Common myeloid progenitor, CD34-positive (primary cell): ENCODE results near the gene CCDC12.

Experiments used
- CTCF ChIA-PET: fragments of 350-600 bp; sonication (Branson Sonifier 250); formaldehyde crosslinking; loops from one replicate; lab custom pipeline; 2021; ENCODE audit warnings: antibody characterized with exemption; lab: Charles Lee
- POLR2A ChIA-PET: fragments of 350-600 bp; sonication (Branson Sonifier 250); formaldehyde crosslinking; loops from one replicate; lab custom pipeline; 2021; ENCODE audit warnings: antibody characterized with exemption; lab: Charles Lee
- DNase-seq, 3 donors: peaks; one replicate each; pipeline versions ENCODE4 v3.0.0 to v3.0.0-alpha.2; 2013
- H3K27ac ChIP-seq, 2 experiments: 1 replicate in 1 of 2; 2 replicates in 1 of 2; pipeline ENCODE4 v1.7.0; 2013; ENCODE audit warnings: inconsistent platforms in 2 of 2, low read length in 2 of 2, mild to moderate bottlenecking in 2 of 2, low read depth in 1 of 2, moderate library complexity in 1 of 2; ENCODE audit not compliant: severe bottlenecking in 2 of 2, insufficient read depth in 1 of 2, poor library complexity in 1 of 2
- H3K27me3 ChIP-seq, 5 experiments: replicated peaks in 2 of 5; 1 replicate in 3 of 5; 2 replicates in 2 of 5; pipeline versions ENCODE4 v1.6.1 to v1.7.0; 2013; ENCODE audit warnings: low read length in 4 of 5, mild to moderate bottlenecking in 2 of 5, moderate library complexity in 2 of 5, inconsistent platforms in 1 of 5; ENCODE audit not compliant: insufficient read depth in 5 of 5, control insufficient read depth in 4 of 5
- H3K36me3 ChIP-seq, 4 experiments: 1 replicate in 2 of 4; 2 replicates in 2 of 4; pipeline versions ENCODE4 v1.6.1 to v1.7.0; 2013; ENCODE audit warnings: low read length in 3 of 4, control low read depth in 1 of 4, mild to moderate bottlenecking in 1 of 4; ENCODE audit not compliant: control insufficient read depth in 4 of 4, insufficient read depth in 4 of 4
- H3K4me1 ChIP-seq, 4 experiments: 1 replicate in 3 of 4; 2 replicates in 1 of 4; pipeline versions ENCODE4 v1.6.1 to v1.7.1; 2013; ENCODE audit warnings: low read length in 3 of 4, mild to moderate bottlenecking in 3 of 4, control low read depth in 1 of 4, inconsistent platforms in 1 of 4, moderate library complexity in 1 of 4; ENCODE audit not compliant: control insufficient read depth in 4 of 4, insufficient read depth in 4 of 4; ENCODE audit errors: control extremely low read depth in 1 of 4
- H3K4me3 ChIP-seq, 7 experiments: 1 replicate in 4 of 7; 2 replicates in 3 of 7; pipeline versions ENCODE4 v1.5.1 to v1.7.0; 2013; ENCODE audit warnings: mild to moderate bottlenecking in 7 of 7, low read length in 6 of 7, moderate library complexity in 6 of 7, inconsistent platforms in 2 of 7, low read depth in 2 of 7, control low read depth in 1 of 7; ENCODE audit not compliant: insufficient read depth in 4 of 7, control insufficient read depth in 1 of 7; ENCODE audit errors: extremely low read depth in 1 of 7
- H3K9me3 ChIP-seq, 5 experiments: 1 replicate in 4 of 5; 2 replicates in 1 of 5; pipeline versions ENCODE4 v1.6.1 to v1.7.1; 2013; ENCODE audit warnings: low read length in 4 of 5, mild to moderate bottlenecking in 2 of 5, inconsistent platforms in 1 of 5, low read depth in 1 of 5, moderate library complexity in 1 of 5; ENCODE audit not compliant: control insufficient read depth in 4 of 5, insufficient read depth in 2 of 5; ENCODE audit errors: control extremely low read depth in 1 of 5
- WGBS: methylation state at CpG from one replicate; pipeline ENCODE4 v1.1.5; 2013; ENCODE audit not compliant: insufficient coverage; 5-methylcytosine and 5-hydroxymethylcytosine counted together

The CCDC12 gene

GRCh38 chr3:46947981-46948791 lies 28.4 kb downstream of the CCDC12 start:
- Histone ChIP-seq H3K36me3 (peaks cover 2 to 48% (median 7%) of the 10 kb centered on the region in 4 experiments), H3K4me1 (peaks cover 21 to 61% (median 55%) of the 10 kb centered on the region in 4 experiments)
- DNase-seq: peak in 2 of 3 donors; percentile 63 to 72

GRCh38 chr3:46947546-46947901 lies 29.0 kb downstream of the CCDC12 start:
- CTCF ChIA-PET: interaction anchor here (0.9 to 4.0 kb wide), 14 partner anchors 9 to 58 kb away, joined by 3 to 17 read pairs (median 4); no protein-coding TSS in a partner anchor
- Histone ChIP-seq H3K27me3 (no peaks in the 10 kb centered on the region), H3K4me3 (peak overlapping the region in 2 of 7 experiments; percentile 26 to 31), H3K4me1 (peaks cover 15 to 54% (median 49%) of the 10 kb centered on the region in 4 experiments), H3K27ac (peak overlapping the region in 1 of 2 experiments; percentile 68), H3K9me3 (no peaks in the 10 kb centered on the region), H3K36me3 (peaks cover 2 to 53% (median 8%) of the 10 kb centered on the region in 4 experiments)
- 73% methylated on average over 3 of the region's 4 CpGs for WGBS
- POLR2A ChIA-PET: interaction anchor here (1.1 kb wide), 1 partner anchor 45 kb away, joined by 4 read pairs; no protein-coding TSS in a partner anchor
- no peak for DNase-seq

More at GRCh38 chr3:46947981-46948791, 28.4 kb downstream of the CCDC12 start:
- Histone ChIP-seq H3K9me3 (no peaks in the 10 kb centered on the region), H3K27ac (peak overlapping the region in 1 of 2 experiments; percentile 68), H3K27me3 (no peaks in the 10 kb centered on the region), H3K4me3 (peak overlapping the region in 2 of 7 experiments; percentile 26 to 31)
- CTCF ChIA-PET: interaction anchor here (0.9 to 4.0 kb wide), 9 partner anchors 8 to 50 kb away, joined by 3 to 17 read pairs (median 4); no protein-coding TSS in a partner anchor
- POLR2A ChIA-PET: interaction anchor here (1.1 kb wide), 1 partner anchor 44 kb away, joined by 4 read pairs; no protein-coding TSS in a partner anchor
- WGBS: 67% methylated on average over 17 of the region's 19 CpGs

- CTCF ChIA-PET: interaction anchor here (0.9 to 4.0 kb wide), 13 partner anchors 8 to 58 kb away, joined by 3 to 17 read pairs (median 4); no protein-coding TSS in a partner anchor
- 14% methylated on average over 7 of the region's 7 CpGs for WGBS
- H3K27me3 ChIP-seq: no peaks in the 10 kb centered on the region
- DNase-seq: peak; percentile 67 to 87 (median 79)
- peak overlapping the region in 1 of 2 experiments; percentile 68 for H3K27ac ChIP-seq
- POLR2A ChIA-PET: interaction anchor here (1.1 kb wide), 1 partner anchor 45 kb away, joined by 4 read pairs; no protein-coding TSS in a partner anchor
- peaks cover 2 to 56% (median 11%) of the 10 kb centered on the region in 4 experiments for H3K36me3 ChIP-seq
- peak overlapping the region in 2 of 7 experiments; percentile 26 to 31 for H3K4me3 ChIP-seq
- no peaks in the 10 kb centered on the region for H3K9me3 ChIP-seq
- H3K4me1 ChIP-seq: peaks cover 11 to 49% (median 44%) of the 10 kb centered on the region in 4 experiments
Observed at GRCh38 chr3:46946856-46947545, 29.5 kb downstream of the CCDC12 start.

GRCh38 chr3:46946416-46946815 lies 30.1 kb downstream of the CCDC12 start:
- Histone ChIP-seq H3K4me3 (no peak overlapping the region), H3K27me3 (no peaks in the 10 kb centered on the region), H3K36me3 (peaks cover 2 to 60% (median 14%) of the 10 kb centered on the region in 4 experiments), H3K4me1 (peaks cover 8 to 46% (median 41%) of the 10 kb centered on the region in 4 experiments), H3K27ac (no peak overlapping the region), H3K9me3 (no peaks in the 10 kb centered on the region)
- no peak for DNase-seq
- 92% methylated on average over 2 of the region's 6 CpGs for WGBS
- ChIA-PET POLR2A (no interaction called here), CTCF (interaction anchor here (0.9 to 4.0 kb wide), 11 partner anchors 7 to 59 kb away, joined by 3 to 17 read pairs (median 7); no protein-coding TSS in a partner anchor)

- Histone ChIP-seq H3K36me3 (peaks cover 2 to 79% (median 22%) of the 10 kb centered on the region in 4 experiments), H3K4me3 (no peak overlapping the region), H3K27ac (no peak overlapping the region), H3K9me3 (no peaks in the 10 kb centered on the region), H3K27me3 (no peaks in the 10 kb centered on the region), H3K4me1 (peaks cover 8 to 42% (median 37%) of the 10 kb centered on the region in 4 experiments)
- ChIA-PET POLR2A (no interaction called here), CTCF (interaction anchor here (1.1 to 1.7 kb wide), 2 partner anchors 8 to 15 kb away, joined by 3 to 7 read pairs; no protein-coding TSS in a partner anchor)
- over 99% methylated on average over 8 of the region's 8 CpGs for WGBS
- DNase-seq: no peak
Observed at GRCh38 chr3:46944191-46944590, 32.4 kb downstream of the CCDC12 start.

- Histone ChIP-seq H3K27me3 (no peaks in the 10 kb centered on the region), H3K36me3 (peaks cover 2 to 86% (median 27%) of the 10 kb centered on the region in 4 experiments), H3K27ac (no peak overlapping the region), H3K9me3 (no peaks in the 10 kb centered on the region), H3K4me1 (peaks cover 6 to 36% (median 31%) of the 10 kb centered on the region in 4 experiments), H3K4me3 (no peak overlapping the region)
- POLR2A ChIA-PET: no interaction called here
- CTCF ChIA-PET: interaction anchor here (1.1 to 1.8 kb wide), 2 partner anchors 15 kb away, joined by 3 to 5 read pairs; no protein-coding TSS in a partner anchor
- WGBS: 92% methylated on average over 9 of the region's 12 CpGs
- no peak for DNase-seq
Observed at GRCh38 chr3:46943237-46944187, 33.0 kb downstream of the CCDC12 start.
